ENCODE data around the gene TXNL4B. TPM values are rescaled to one million over a fixed set of nuclear protein-coding genes. Genes with fewer than 3 reads are reported as not detected.

The TXNL4B gene
- total and polyA plus RNA-seq, 10 of the 15 experiments (the other 5 are each of a cell fraction or from before 2014, with no cell fraction given) = 11.1 to 24.0 (median 15.9) TPM

GRCh38 chr16:72051818-72052217 is 41.6 kb downstream of the TXNL4B start (continued):
- TF ChIP-seq, protein P1, sequence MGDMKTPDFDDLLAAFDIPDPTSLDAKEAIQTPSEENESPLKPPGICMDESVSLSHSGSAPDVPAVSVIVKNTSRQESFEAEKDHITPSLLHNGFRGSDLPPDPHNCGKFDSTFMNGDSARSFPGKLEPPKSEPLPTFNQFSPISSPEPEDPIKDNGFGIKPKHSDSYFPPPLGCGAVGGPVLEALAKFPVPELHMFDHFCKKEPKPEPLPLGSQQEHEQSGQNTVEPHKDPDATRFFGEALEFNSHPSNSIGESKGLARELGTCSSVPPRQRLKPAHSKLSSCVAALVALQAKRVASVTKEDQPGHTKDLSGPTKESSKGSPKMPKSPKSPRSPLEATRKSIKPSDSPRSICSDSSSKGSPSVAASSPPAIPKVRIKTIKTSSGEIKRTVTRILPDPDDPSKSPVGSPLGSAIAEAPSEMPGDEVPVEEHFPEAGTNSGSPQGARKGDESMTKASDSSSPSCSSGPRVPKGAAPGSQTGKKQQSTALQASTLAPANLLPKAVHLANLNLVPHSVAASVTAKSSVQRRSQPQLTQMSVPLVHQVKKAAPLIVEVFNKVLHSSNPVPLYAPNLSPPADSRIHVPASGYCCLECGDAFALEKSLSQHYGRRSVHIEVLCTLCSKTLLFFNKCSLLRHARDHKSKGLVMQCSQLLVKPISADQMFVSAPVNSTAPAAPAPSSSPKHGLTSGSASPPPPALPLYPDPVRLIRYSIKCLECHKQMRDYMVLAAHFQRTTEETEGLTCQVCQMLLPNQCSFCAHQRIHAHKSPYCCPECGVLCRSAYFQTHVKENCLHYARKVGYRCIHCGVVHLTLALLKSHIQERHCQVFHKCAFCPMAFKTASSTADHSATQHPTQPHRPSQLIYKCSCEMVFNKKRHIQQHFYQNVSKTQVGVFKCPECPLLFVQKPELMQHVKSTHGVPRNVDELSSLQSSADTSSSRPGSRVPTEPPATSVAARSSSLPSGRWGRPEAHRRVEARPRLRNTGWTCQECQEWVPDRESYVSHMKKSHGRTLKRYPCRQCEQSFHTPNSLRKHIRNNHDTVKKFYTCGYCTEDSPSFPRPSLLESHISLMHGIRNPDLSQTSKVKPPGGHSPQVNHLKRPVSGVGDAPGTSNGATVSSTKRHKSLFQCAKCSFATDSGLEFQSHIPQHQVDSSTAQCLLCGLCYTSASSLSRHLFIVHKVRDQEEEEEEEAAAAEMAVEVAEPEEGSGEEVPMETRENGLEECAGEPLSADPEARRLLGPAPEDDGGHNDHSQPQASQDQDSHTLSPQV (IDR thresholded peaks at IDR 0.05) = no peak
- TF ChIP-seq RBBP5 (conservative IDR thresholded peaks at IDR 0.05) = no peak

DNA sequence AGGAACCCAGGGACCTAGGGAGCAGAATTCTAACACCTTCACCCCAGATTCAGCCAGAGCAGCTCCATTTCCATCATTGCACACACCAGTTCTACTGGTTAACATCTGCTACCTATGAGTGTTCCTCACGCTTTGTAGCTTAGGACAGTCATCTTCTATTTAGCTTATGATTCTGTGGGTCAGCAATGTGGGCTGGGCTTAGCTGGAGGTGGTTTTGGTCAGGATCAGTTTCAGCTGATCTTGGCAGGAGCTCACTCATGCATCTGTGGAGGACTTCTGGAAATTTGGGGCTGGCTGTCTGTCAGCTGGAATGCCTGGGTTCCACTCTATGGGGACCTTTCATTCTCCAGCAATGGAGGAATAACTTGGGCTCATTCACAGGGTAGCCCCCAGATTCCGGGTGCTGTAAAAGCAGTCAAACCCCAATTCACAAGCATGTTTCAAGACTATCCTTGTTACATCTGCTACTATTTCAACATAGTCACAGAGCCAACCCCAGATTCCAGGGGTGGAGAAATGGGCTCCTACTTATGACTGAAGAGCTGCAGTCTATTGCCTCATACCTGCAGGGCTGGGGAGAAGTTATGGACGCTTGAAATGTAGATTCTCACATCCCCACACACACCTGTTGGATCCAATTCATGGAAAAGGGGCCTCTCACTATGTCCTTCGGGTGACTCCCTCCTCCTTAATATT is 42.5 kb downstream of the TXNL4B start:
- FAIRE-seq (no peak), ATAC-seq (no peak), DNase-seq (ENCODE audit: low read depth, low spot score) (no peak)
- Histone ChIP-seq H3K4me3 (no peak overlapping the region), H3K36me3 (ENCODE audit: control insufficient read depth in 2 of 2, insufficient read depth in 2 of 2, low read length in 1 of 2) (no peaks in the 10 kb centered on the region), H3K79me2 (ENCODE audit: control insufficient read depth, insufficient read depth, low read length) (no peaks in the 10 kb centered on the region), H3K4me1 (ENCODE audit: control insufficient read depth, insufficient read depth, low read length) (no peaks in the 10 kb centered on the region), H3K27ac (ENCODE audit: control insufficient read depth, insufficient read depth) (no peak overlapping the region), H3K4me2 (ENCODE audit: control insufficient read depth, insufficient read depth) (no peak overlapping the region), H4K20me1 (ENCODE audit: control insufficient read depth, insufficient read depth) (no peaks in the 10 kb centered on the region), H3K9ac (ENCODE audit: control insufficient read depth, insufficient read depth, low read length) (no peak overlapping the region), H3K27me3 (replicated peaks in 1 of 2; ENCODE audit: control insufficient read depth in 2 of 2, insufficient read depth in 2 of 2, low read length in 1 of 2) (no peaks in the 10 kb centered on the region), H2AFZ (ENCODE audit: control insufficient read depth, low read depth, low read length) (no peak overlapping the region), H3K9me3 (replicated peaks; ENCODE audit: control insufficient read depth, insufficient read depth, low read length) (peaks cover 3% of the 10 kb centered on the region; the same call in 1 of the 3 replicates)
- intact Hi-C loops (cut with micrococcal nuclease; ENCODE audit: unreplicated experiment) (no loop called here), in situ Hi-C loops (cut with MboI) (no loop called here)
- WGBS (ENCODE audit: insufficient coverage, insufficient replicate concordance, low lambda C conversion rate, missing lambda C conversion rate) = 43% methylated on average over 4 of the region's 4 CpGs
- ChIA-PET CTCF (no interaction called here), POLR2A (no interaction called here), RAD21 (ENCODE audit: unreplicated experiment) (interaction anchor here (0.6 kb wide), 1 partner anchor 110 kb away, joined by 4 read pairs; no protein-coding TSS in a partner anchor), SMC1A (ENCODE audit: uncharacterized antibody, unreplicated experiment) (interaction anchor here (0.6 kb wide), 1 partner anchor 15 kb away, joined by 3 read pairs; no protein-coding TSS in a partner anchor)
- no TSS peak for BruUV-seq (replicated peaks)
- TF ChIP-seq, protein P2, sequence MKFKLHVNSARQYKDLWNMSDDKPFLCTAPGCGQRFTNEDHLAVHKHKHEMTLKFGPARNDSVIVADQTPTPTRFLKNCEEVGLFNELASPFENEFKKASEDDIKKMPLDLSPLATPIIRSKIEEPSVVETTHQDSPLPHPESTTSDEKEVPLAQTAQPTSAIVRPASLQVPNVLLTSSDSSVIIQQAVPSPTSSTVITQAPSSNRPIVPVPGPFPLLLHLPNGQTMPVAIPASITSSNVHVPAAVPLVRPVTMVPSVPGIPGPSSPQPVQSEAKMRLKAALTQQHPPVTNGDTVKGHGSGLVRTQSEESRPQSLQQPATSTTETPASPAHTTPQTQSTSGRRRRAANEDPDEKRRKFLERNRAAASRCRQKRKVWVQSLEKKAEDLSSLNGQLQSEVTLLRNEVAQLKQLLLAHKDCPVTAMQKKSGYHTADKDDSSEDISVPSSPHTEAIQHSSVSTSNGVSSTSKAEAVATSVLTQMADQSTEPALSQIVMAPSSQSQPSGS (IDR thresholded peaks at IDR 0.05; ENCODE audit: low read length) = no peak
- TF ChIP-seq POLR2A (IDR thresholded peaks at IDR 0.05; ENCODE audit: low read depth, low read length) = no peak
- no peak for TF ChIP-seq SMAD1 (IDR thresholded peaks at IDR 0.05; ENCODE audit: low read depth, partially characterized antibody)
- TF ChIP-seq WRNIP1 (IDR thresholded peaks at IDR 0.05; ENCODE audit: borderline replicate concordance, low read depth, low read length) = no peak
- no peak for TF ChIP-seq NFYA (IDR thresholded peaks at IDR 0.05; ENCODE audit: borderline replicate concordance, low read depth, low read length)
- no peak for TF ChIP-seq RCOR1 (conservative IDR thresholded peaks at IDR 0.05; ENCODE audit: low read depth, low read length)
- TF ChIP-seq JUND (IDR thresholded peaks at IDR 0.05; ENCODE audit: low read depth, low read length) = no peak
- TF ChIP-seq ZBTB11 (CRISPR knock-in tag; IDR thresholded peaks at IDR 0.05) = no peak
- TF ChIP-seq, protein P3, sequence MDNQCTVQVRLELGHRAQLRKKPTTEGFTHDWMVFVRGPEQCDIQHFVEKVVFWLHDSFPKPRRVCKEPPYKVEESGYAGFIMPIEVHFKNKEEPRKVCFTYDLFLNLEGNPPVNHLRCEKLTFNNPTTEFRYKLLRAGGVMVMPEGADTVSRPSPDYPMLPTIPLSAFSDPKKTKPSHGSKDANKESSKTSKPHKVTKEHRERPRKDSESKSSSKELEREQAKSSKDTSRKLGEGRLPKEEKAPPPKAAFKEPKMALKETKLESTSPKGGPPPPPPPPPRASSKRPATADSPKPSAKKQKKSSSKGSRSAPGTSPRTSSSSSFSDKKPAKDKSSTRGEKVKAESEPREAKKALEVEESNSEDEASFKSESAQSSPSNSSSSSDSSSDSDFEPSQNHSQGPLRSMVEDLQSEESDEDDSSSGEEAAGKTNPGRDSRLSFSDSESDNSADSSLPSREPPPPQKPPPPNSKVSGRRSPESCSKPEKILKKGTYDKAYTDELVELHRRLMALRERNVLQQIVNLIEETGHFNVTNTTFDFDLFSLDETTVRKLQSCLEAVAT (IDR thresholded peaks at IDR 0.05) = no peak
- no peak for TF ChIP-seq RFX5 (IDR thresholded peaks at IDR 0.05; ENCODE audit: low read depth, low read length)
